KOPT-K1 (cell line): ENCODE data around the gene DNAH2.
"Not testable (repeated sequence)": the region's sequence is repeated elsewhere in the genome, so short reads cannot be mapped to it uniquely, and the experiment has no call there.

Experiments
- H3K27ac ChIP-seq: fragments of 200-600 bp; sonication (generic); 2 replicates; pipeline ENCODE4 v1.5.1; 2016; ENCODE audit warnings: antibody characterized with exemption, mild to moderate bottlenecking, low read depth, low read length; ENCODE audit not compliant: poor library complexity, severe bottlenecking
- H3K36me3 ChIP-seq: fragments of 200-600 bp; sonication (generic); 2 replicates; pipeline ENCODE4 v1.5.1; 2017; ENCODE audit warnings: antibody characterized with exemption, mild to moderate bottlenecking, low read length, moderate library complexity; ENCODE audit not compliant: insufficient read depth
- H3K9me3 ChIP-seq: fragments of 200-600 bp; sonication (generic); 2 replicates; pipeline ENCODE4 v1.5.1; 2017; ENCODE audit warnings: antibody characterized with exemption, low read length, mild to moderate bottlenecking; ENCODE audit not compliant: insufficient read depth, poor library complexity, severe bottlenecking

The DNAH2 gene

GRCh38 chr17:7854851-7855659 lies 137.5 kb downstream of the DNAH2 start, which contains the start of gene TMEM88:
Gene TMEM88, plus strand, starts transcription at chr17:7855066. Its CDS starts 9 bp downstream, at chr17:7855075.
- Histone ChIP-seq H3K27ac (no peak within 1 kb of the TSS), H3K9me3 (no peaks in the 10 kb centered on the region), H3K36me3 (peaks cover 43% of the 10 kb centered on the region)

- Histone ChIP-seq H3K9me3 (no peaks in the 10 kb centered on the region), H3K27ac (no peak overlapping the region), H3K36me3 (peaks cover 37% of the 10 kb centered on the region)
These were observed 138.1 kb downstream of the DNAH2 start for GRCh38 chr17:7855660-7856010.

- Histone ChIP-seq H3K27ac (peak overlapping the region; percentile 95), H3K9me3 (no peaks in the 10 kb centered on the region), H3K36me3 (peaks cover 32% of the 10 kb centered on the region)
These were observed 138.7 kb downstream of the DNAH2 start for GRCh38 chr17:7856011-7856810.

- Histone ChIP-seq H3K36me3 (peaks cover 26% of the 10 kb centered on the region), H3K27ac (peak within 1 kb of the TSS; percentile 95), H3K9me3 (no peaks in the 10 kb centered on the region)
These were observed 139.5 kb downstream of the DNAH2 start, which contains the start of gene NAA38 for GRCh38 chr17:7856811-7857712. Gene NAA38, minus strand, starts transcription at chr17:7857559. Its CDS starts 96 bp downstream, at chr17:7857463.

DNA sequence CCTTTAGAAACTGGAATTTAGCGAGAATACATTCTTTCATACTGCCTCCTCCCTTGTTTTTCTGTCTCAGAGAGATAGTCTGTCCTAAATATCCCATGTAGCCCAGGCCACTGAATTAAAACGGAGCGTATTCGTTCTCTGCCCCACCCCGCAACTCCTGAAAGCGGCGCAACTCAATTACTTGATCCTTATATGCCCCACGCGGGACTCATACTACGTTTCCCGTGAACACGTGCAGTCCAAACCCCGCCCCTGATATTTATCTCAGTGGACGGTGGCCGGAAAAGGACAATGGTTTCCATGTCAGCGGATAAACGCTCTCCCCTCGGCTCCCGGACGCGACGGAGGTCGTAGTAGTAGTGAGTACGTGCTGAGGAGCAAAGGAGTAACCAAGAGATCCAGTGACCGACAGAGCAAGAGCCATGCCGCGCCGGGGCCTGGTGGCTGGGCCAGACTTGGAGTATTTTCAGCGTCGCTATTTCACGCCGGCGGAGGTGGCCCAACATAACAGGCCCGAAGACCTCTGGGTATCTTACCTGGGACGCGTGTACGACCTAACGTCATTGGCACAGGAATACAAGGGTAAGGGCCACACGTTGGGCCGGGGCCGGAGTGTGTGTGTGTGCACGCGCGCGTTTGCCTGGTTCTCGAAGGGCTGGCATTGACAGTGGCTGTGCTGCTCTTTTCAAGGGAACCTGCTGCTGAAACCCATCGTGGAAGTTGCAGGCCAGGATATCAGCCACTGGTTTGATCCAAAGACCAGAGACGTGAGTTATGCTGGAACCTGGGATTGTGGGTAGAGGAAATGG lies 140.4 kb downstream of the DNAH2 start, which contains the start of gene CYB5D1:
Gene CYB5D1 (plus strand): TSS at position 291 of the 809 bp plus-strand sequence. CDS start 132 bp downstream, at position 423.
- H3K9me3 ChIP-seq = no peaks in the 10 kb centered on the region
- H3K36me3 ChIP-seq = peaks cover 18% of the 10 kb centered on the region
- peak within 1 kb of the TSS; percentile 95 for H3K27ac ChIP-seq

- peak overlapping the region; percentile 95 for H3K27ac ChIP-seq
- peaks cover 13% of the 10 kb centered on the region for H3K36me3 ChIP-seq
- no peaks in the 10 kb centered on the region for H3K9me3 ChIP-seq
These were observed 140.9 kb downstream of the DNAH2 start for GRCh38 chr17:7858522-7858810.

DNA sequence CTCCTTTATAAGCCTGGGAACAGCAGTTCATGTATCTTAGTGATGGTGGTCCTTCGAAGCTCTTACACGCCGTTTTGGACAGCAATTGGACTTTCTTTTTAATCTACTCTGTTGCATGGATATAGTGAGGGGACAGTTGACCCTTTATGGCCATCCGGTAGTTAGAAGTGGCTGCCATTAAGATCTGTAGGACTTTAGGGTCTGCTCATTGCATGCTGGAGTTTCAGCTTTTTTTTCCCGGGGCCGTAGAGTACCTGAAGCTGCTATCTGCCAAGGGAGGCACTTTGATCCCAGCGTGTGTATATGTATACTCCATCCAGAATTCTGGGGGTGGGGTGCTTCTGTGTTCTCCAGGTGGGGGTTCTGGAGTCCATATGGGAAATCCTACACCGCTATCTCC lies 141.5 kb downstream of the DNAH2 start:
- H3K36me3 ChIP-seq = peaks cover 9% of the 10 kb centered on the region
- no peak overlapping the region for H3K27ac ChIP-seq
- no peaks in the 10 kb centered on the region for H3K9me3 ChIP-seq

DNA sequence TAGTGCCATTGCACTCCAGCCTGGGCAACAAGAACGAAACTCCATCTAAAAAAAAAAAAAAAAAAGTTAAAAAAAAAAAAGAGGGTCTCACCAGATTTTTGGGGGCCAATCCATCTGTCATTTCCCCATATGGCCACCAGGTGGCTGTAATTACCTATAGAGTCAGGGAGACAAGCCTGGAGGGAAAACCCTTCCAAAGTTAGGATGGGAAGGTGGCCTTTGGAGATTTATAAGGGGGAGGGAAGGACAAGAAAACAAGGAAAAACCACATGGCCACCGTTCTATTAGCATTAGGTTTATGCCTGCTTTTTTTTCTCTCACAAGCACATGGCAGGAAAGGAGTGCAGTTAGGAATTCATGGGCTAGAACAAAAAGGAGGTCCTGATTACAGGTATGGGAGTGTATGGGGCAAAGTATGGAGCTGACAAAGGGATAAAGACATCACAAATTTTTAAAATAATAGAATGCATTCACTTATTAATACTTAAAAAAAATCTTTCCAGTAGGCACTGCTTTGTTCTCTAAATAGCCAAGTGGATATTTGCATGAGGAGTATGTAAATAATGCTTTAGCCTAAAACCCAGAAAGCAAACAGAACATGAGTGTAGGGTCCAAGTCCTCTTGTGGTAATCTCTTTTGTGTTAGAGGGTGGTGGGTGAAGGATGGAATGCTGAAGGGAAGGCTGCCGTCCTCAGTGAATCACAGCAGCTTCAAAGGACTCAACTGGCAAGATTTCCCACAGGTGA lies 145.3 kb downstream of the DNAH2 start:
- H3K27ac ChIP-seq = no peak overlapping the region
- no peaks in the 10 kb centered on the region for H3K36me3 ChIP-seq
- H3K9me3 ChIP-seq = no peaks in the 10 kb centered on the region

DNA sequence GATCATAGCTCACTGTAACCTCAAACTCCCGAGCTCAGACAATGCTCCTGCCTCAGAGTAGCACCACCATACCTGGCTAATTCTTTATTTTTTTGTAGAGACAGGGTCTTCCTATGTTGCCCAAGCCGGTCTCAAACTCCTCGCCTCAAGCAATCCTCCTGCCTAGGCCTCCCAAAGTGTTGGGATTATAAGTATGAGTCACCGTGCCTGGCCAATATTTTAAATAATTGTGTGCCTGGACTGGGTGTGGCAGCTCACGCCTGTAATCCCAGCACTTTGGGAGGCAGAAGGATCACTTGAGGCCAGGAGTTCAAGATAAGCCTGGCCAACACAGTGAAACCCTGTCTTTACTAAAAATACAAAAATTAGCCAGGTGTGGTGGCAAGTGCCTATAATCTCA lies 146.8 kb downstream of the DNAH2 start:
- not testable (repeated sequence) for H3K36me3 ChIP-seq, H3K9me3 ChIP-seq, H3K27ac ChIP-seq

DNA sequence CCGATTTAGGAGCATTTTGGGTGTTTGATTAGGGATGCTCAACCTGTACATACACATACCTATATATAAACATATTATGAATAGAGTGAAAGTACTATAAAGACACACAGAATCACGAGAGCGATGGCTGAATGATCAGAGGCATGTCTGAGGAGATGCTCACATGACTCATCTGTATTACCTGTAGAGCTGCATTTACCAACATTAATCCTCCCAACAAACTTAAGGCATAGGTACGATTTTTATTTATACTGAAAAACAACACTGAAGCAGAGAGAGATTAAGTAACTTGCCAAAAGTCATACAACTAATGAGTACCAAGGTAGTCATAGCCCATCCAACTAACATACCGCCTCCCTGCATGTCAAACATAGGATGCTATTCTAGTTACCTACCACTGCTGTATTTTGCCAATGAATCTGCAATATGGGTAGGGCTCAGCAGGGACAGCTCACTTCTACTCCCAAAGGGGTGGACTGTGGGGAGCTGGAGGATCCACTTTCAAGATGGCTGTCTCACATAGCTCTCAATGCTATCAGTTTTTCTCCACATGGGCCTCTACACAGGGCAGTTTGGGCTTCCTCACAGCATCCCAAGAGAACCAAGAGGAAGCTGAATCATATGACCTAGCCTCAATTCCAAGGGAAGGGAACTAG lies 147.6 kb downstream of the DNAH2 start:
- H3K36me3 ChIP-seq = no peaks in the 10 kb centered on the region

DNA sequence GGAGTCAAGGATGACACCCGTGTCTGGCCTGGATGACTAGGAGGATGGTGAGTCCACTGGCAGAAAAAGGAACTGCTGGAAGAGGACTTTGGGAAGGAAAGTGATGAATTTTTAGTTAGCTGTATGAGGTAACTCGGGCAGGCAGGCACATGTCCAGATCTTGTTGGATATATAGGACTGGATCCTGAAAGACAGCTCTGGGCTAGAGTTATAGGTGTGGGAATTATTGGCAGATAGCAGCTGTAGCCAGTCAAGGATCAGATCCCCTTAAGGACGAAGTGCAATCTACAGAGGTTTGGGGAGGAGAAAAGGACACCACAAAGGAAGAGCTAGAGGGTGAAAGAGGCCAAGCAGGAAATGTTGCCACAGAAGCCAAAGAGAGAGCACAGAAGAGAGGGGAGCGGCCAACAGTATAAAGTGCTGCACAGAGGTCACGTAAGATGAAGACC lies 150.4 kb downstream of the DNAH2 start:
- Histone ChIP-seq H3K27ac (no peak overlapping the region), H3K36me3 (no peaks in the 10 kb centered on the region), H3K9me3 (no peaks in the 10 kb centered on the region)

More for the DNA sequence above, 147.6 kb downstream of the DNAH2 start:
- H3K9me3 ChIP-seq = no peaks in the 10 kb centered on the region
- H3K27ac ChIP-seq = no peak overlapping the region

DNA sequence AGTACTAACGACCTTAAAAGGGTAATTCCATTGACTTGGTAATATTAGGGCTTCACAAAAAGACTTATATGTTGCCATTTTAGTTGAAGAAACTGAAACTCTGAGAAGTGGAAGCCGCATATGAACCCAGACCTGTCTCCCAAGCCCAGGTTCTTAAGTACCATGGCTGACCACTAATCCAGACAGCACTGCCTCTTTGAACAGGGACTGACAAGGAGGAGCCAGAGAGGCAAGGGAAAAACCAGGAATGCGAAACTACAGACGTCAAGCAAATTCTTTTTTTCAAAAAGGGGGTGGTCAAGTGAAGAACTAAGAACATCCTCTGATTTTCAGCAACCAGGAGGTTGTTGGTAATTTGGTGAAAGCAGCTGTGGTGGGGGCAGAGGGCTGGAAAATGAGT lies 155.5 kb downstream of the DNAH2 start:
- no peaks in the 10 kb centered on the region for H3K9me3 ChIP-seq
- no peaks in the 10 kb centered on the region for H3K36me3 ChIP-seq
- no peak overlapping the region for H3K27ac ChIP-seq

- Histone ChIP-seq H3K36me3 (0 out of 2 replicates have a peak, but pooled peaks cover 5% of the 10 kb centered on the region), H3K27ac (no peak overlapping the region), H3K9me3 (no peaks in the 10 kb centered on the region)
These were observed 158.3 kb downstream of the DNAH2 start for GRCh38 chr17:7875804-7876370.
